Left ventricle myocardium inferior (tissue), 1 donor: ENCODE measurements around the gene STX4. TPM values are rescaled to one million over a fixed set of nuclear protein-coding genes. Genes with fewer than 3 reads are reported as not detected.
A peak's percentile ranks its signal among the peaks of the same experiment; 100 is the strongest.

Source experiments
- DNase-seq: peaks from one replicate; pipeline ENCODE4 v3.0.0-alpha.2; 2020
- H3K27ac ChIP-seq: fragments of 200-600 bp; replicated peaks from 2 replicates; pipeline ENCODE4 v1.8.0; 2021
- H3K27me3 ChIP-seq: fragments of 200-600 bp; 2 replicates; pipeline ENCODE4 v1.8.0; 2021; ENCODE audit warnings: low read depth
- H3K36me3 ChIP-seq: fragments of 200-600 bp; 2 replicates; pipeline ENCODE4 v1.8.0; 2021
- H3K4me1 ChIP-seq: fragments of 200-600 bp; 2 replicates; pipeline ENCODE4 v1.8.0; 2021
- H3K4me3 ChIP-seq: fragments of 200-600 bp; 2 replicates; pipeline ENCODE4 v1.8.0; 2021; ENCODE audit warnings: mild to moderate bottlenecking, moderate library complexity
- H3K9me3 ChIP-seq: fragments of 200-600 bp; replicated peaks from 2 replicates; pipeline ENCODE4 v1.8.0; 2021
- CTCF ChIP-seq: fragments of 200-600 bp; IDR thresholded peaks from 2 replicates; pipeline ENCODE4 v1.8.0; 2021; ENCODE audit warnings: antibody characterized with exemption, mild to moderate bottlenecking, borderline replicate concordance
- intact Hi-C: fragments of 100-400 bp; cut with micrococcal nuclease; formaldehyde crosslinking; loops from one replicate; pipeline ENCODE4 v1.11.0; 2022
- total RNA-seq: library from RNA; stranded (reverse); fragmentation: NEBNext Ultra II Directional; extraction: Animal tissue kit (Norgen Biotek cat#: 25700); gene quantifications from one replicate; pipeline ENCODE4 v1.2.1, GENCODE V29; 2021
- donor health status: DM: no; HTN: yes; CAD: no; lungs with severe emphysema.

Gene STX4
- total RNA-seq, 1 donor from 2014 or later, result 43.1 TPM

GRCh38 chr16:31031276-31031675, 2.1 kb upstream of the STX4 start:
- no peak for TF ChIP-seq CTCF
- intact Hi-C loops, result loop anchor here (5.0 kb wide), 1 partner anchor 41 kb away; the partner anchor contains the start of genes ZNF646 and ZNF668
- no peak overlapping the region for H3K4me3 ChIP-seq
- H3K9me3 ChIP-seq, result no peaks in the 10 kb centered on the region
- no peak for DNase-seq
- no peak overlapping the region for H3K27ac ChIP-seq
- no peaks in the 10 kb centered on the region for H3K27me3 ChIP-seq
- H3K36me3 ChIP-seq, result peaks cover 17% of the 10 kb centered on the region
- H3K4me1 ChIP-seq, result peaks cover 37% of the 10 kb centered on the region

GRCh38 chr16:31033709-31034492, 543 bp downstream of the STX4 start:
- peak; percentile 93 for DNase-seq
- no peaks in the 10 kb centered on the region for H3K9me3 ChIP-seq
- no peaks in the 10 kb centered on the region for H3K27me3 ChIP-seq
- peak overlapping the region; percentile 92 for H3K27ac ChIP-seq
- H3K36me3 ChIP-seq, result peaks cover 39% of the 10 kb centered on the region
- peaks cover 41% of the 10 kb centered on the region for H3K4me1 ChIP-seq
- TF ChIP-seq CTCF, result no peak
- intact Hi-C loops, result loop anchor here (5.0 kb wide), 1 partner anchor 38 kb away; the partner anchor contains the start of genes ZNF646 and ZNF668
- peak overlapping the region; percentile 92 for H3K4me3 ChIP-seq

GRCh38 chr16:31036691-31037090, 3.3 kb downstream of the STX4 start:
- no peak for DNase-seq
- no peak for TF ChIP-seq CTCF
- no peaks in the 10 kb centered on the region for H3K9me3 ChIP-seq
- H3K36me3 ChIP-seq, result peaks cover 63% of the 10 kb centered on the region
- peaks cover 41% of the 10 kb centered on the region for H3K4me1 ChIP-seq
- no peak overlapping the region for H3K4me3 ChIP-seq
- intact Hi-C loops, result no loop called here
- H3K27me3 ChIP-seq, result no peaks in the 10 kb centered on the region
- H3K27ac ChIP-seq, result no peak overlapping the region

GRCh38 chr16:31038993-31039392, 5.6 kb downstream of the STX4 start:
- Histone ChIP-seq H3K9me3 (no peaks in the 10 kb centered on the region), H3K4me1 (peaks cover 24% of the 10 kb centered on the region), H3K27ac (no peak overlapping the region), H3K4me3 (no peak overlapping the region), H3K27me3 (no peaks in the 10 kb centered on the region), H3K36me3 (peaks cover 81% of the 10 kb centered on the region)
- TF ChIP-seq CTCF, result no peak
- intact Hi-C loops, result no loop called here
- DNase-seq, result no peak

- no peak overlapping the region for H3K27ac ChIP-seq
- peaks cover 53% of the 10 kb centered on the region for H3K36me3 ChIP-seq
- DNase-seq, result no peak
- no peak for TF ChIP-seq CTCF
- intact Hi-C loops, result no loop called here
- H3K4me1 ChIP-seq, result no peaks in the 10 kb centered on the region
- H3K27me3 ChIP-seq, result no peaks in the 10 kb centered on the region
- no peaks in the 10 kb centered on the region for H3K9me3 ChIP-seq
- no peak overlapping the region for H3K4me3 ChIP-seq
These were observed 9.5 kb downstream of the STX4 start for GRCh38 chr16:31042866-31043265.
